Prostate gland (tissue), 2 donors: Measurements from ENCODE around the gene LMTK2.

Experiments
- POLR2A ChIP-seq: fragments of 450-650 bp; IDR thresholded peaks from one replicate; pipeline ENCODE4 v1.6.1; 2016; ENCODE audit warnings: antibody characterized with exemption, mild to moderate bottlenecking
- TF ChIP-seq, protein P1 (sequence below), 4 experiments: fragments of 200-600 bp in 2 of 4; fragments of 450-650 bp in 2 of 4; sonication (generic) in 2 of 4; IDR thresholded peaks; 1 replicate in 3 of 4; 2 replicates in 1 of 4; pipeline ENCODE4 v1.5.1; 2016 to 2019; ENCODE audit warnings: antibody characterized with exemption in 4 of 4, mild to moderate bottlenecking in 2 of 4, moderate library complexity in 2 of 4

GRCh38 chr7:98244871-98245270, 138.2 kb downstream of the LMTK2 start:
- TF ChIP-seq, protein P1, sequence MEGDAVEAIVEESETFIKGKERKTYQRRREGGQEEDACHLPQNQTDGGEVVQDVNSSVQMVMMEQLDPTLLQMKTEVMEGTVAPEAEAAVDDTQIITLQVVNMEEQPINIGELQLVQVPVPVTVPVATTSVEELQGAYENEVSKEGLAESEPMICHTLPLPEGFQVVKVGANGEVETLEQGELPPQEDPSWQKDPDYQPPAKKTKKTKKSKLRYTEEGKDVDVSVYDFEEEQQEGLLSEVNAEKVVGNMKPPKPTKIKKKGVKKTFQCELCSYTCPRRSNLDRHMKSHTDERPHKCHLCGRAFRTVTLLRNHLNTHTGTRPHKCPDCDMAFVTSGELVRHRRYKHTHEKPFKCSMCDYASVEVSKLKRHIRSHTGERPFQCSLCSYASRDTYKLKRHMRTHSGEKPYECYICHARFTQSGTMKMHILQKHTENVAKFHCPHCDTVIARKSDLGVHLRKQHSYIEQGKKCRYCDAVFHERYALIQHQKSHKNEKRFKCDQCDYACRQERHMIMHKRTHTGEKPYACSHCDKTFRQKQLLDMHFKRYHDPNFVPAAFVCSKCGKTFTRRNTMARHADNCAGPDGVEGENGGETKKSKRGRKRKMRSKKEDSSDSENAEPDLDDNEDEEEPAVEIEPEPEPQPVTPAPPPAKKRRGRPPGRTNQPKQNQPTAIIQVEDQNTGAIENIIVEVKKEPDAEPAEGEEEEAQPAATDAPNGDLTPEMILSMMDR (IDR thresholded peaks at IDR 0.05), result no peak
- TF ChIP-seq POLR2A, result no peak
